Measurements from ENCODE around the gene AGAP1. TPM values are rescaled to one million over a fixed set of nuclear protein-coding genes. Genes with fewer than 3 reads are reported as not detected.

AGAP1 gene
- total RNA-seq, 4 donors from 2014 or later: 5.3 to 30.6 (median 19.2) TPM

DNA sequence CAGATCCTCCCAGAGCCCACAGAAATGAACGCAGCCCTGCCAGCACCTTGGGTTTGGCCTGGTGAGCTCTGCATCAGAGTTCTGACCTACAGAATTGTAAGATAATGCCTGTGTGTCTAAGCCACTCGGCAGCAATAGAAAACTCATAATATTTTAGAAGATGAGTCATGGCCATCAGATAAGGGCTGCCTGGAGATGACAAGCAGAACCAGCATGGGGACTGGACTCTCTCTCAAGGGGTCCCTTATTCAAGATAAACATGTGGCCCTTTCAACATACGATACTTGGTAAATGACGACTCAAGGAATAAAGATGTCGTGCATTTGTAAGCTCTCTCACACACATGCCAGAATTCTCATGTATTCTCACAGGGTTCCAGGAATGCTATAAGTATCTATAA, 8.5 kb upstream of the AGAP1 start:
- TF ChIP-seq POLR2A (IDR thresholded peaks at IDR 0.05) (no peak), CTCF (IDR thresholded peaks at IDR 0.05) (no peak)
- Histone ChIP-seq H3K36me3 (no peaks in the 10 kb centered on the region), H3K4me1 (no peaks in the 10 kb centered on the region), H3K27me3 (no peaks in the 10 kb centered on the region), H3K27ac (no peak overlapping the region), H3K9me3 (no peaks in the 10 kb centered on the region), H3K4me3 (no peak overlapping the region)
- intact Hi-C loops (cut with DNase I; ENCODE audit: low total_unique reads): no loop called here
- no peak for DNase-seq

- no peaks in the 10 kb centered on the region for H3K27me3 ChIP-seq
- intact Hi-C loops (cut with DNase I; ENCODE audit: low total_unique reads): no loop called here
- H3K9me3 ChIP-seq: no peaks in the 10 kb centered on the region
- DNase-seq: no peak
- no peak overlapping the region for H3K4me3 ChIP-seq
- no peak overlapping the region for H3K27ac ChIP-seq
- H3K4me1 ChIP-seq: no peaks in the 10 kb centered on the region
- TF ChIP-seq CTCF (IDR thresholded peaks at IDR 0.05): no peak
- no peak for TF ChIP-seq POLR2A (IDR thresholded peaks at IDR 0.05)
- H3K36me3 ChIP-seq: no peaks in the 10 kb centered on the region
Observed at GRCh38 chr2:235486729-235487128, 7.1 kb upstream of the AGAP1 start.

GRCh38 chr2:235489897-235490296, 3.9 kb upstream of the AGAP1 start:
- intact Hi-C loops (cut with DNase I; ENCODE audit: low total_unique reads): no loop called here
- TF ChIP-seq POLR2A (IDR thresholded peaks at IDR 0.05): no peak
- no peak for TF ChIP-seq CTCF (IDR thresholded peaks at IDR 0.05)
- no peaks in the 10 kb centered on the region for H3K9me3 ChIP-seq
- no peak overlapping the region for H3K27ac ChIP-seq
- no peaks in the 10 kb centered on the region for H3K27me3 ChIP-seq
- peaks cover 0 to 6% of the 10 kb centered on the region in 2 donors for H3K4me1 ChIP-seq
- DNase-seq: no peak
- H3K4me3 ChIP-seq: no peak overlapping the region
- no peaks in the 10 kb centered on the region for H3K36me3 ChIP-seq

DNA sequence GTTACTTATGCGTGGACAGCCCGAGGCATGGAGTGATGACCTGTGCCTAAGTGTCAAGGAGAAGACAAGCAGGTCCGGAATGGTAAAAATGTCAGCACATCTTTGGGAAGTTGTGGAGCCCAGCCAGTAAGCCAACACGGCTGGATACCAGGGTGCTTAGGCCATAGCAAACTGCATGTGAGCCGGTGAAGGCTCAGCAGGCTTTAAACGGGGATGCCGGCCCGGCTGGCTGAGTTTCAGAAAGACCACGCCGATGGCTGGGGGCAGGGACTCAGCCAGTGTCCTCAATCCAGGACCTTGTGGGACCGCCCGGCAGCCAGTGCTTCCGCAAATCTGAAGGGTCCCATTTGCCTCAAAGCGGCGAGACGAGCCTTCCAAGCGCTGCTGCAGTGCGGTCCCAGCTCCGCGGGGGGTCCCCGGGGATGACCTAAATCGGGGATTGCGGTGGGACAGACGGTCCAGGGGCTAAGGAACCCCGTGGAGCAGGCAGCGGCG, 946 bp upstream of the AGAP1 start:
- H3K4me3 ChIP-seq: peak overlapping the region; percentile 13 to 77
- intact Hi-C loops (cut with DNase I; ENCODE audit: low total_unique reads): no loop called here
- peak overlapping the region; percentile 71 to 80 for H3K27ac ChIP-seq
- H3K4me1 ChIP-seq: peaks cover 0 to 19% of the 10 kb centered on the region in 2 donors
- peak; percentile 17 to 18 for DNase-seq
- no peaks in the 10 kb centered on the region for H3K9me3 ChIP-seq
- no peaks in the 10 kb centered on the region for H3K27me3 ChIP-seq
- H3K36me3 ChIP-seq: no peaks in the 10 kb centered on the region
- no peak for TF ChIP-seq CTCF (IDR thresholded peaks at IDR 0.05)
- TF ChIP-seq POLR2A (IDR thresholded peaks at IDR 0.05): no peak

- H3K4me1 ChIP-seq: peaks cover 0 to 19% of the 10 kb centered on the region in 2 donors
- H3K27me3 ChIP-seq: no peaks in the 10 kb centered on the region
- TF ChIP-seq POLR2A (IDR thresholded peaks at IDR 0.05) (no peak), CTCF (IDR thresholded peaks at IDR 0.05) (no peak)
- DNase-seq: no peak
- intact Hi-C loops (cut with DNase I; ENCODE audit: low total_unique reads): no loop called here
- no peaks in the 10 kb centered on the region for H3K36me3 ChIP-seq
- H3K27ac ChIP-seq: peak overlapping the region; percentile 71 to 80
- peak overlapping the region; percentile 13 to 77 for H3K4me3 ChIP-seq
- H3K9me3 ChIP-seq: no peaks in the 10 kb centered on the region
Observed at GRCh38 chr2:235493402-235493774, 455 bp upstream of the AGAP1 start.

All from uterus (tissue), 4 donors.